GM21526 (cell line): ENCODE data around the gene PMVK.

Experiments
- ATAC-seq: cut with Tn5 transposase; IDR thresholded peaks from one replicate; pipeline ENCODE4 v1.9.1; 2021; ENCODE audit warnings: moderate library complexity; ENCODE audit not compliant: unreplicated experiment, low FRiP score

PMVK gene

GRCh38 chr1:154883919-154884868, 52.3 kb downstream of the PMVK start:
- ATAC-seq, result no peak

DNA sequence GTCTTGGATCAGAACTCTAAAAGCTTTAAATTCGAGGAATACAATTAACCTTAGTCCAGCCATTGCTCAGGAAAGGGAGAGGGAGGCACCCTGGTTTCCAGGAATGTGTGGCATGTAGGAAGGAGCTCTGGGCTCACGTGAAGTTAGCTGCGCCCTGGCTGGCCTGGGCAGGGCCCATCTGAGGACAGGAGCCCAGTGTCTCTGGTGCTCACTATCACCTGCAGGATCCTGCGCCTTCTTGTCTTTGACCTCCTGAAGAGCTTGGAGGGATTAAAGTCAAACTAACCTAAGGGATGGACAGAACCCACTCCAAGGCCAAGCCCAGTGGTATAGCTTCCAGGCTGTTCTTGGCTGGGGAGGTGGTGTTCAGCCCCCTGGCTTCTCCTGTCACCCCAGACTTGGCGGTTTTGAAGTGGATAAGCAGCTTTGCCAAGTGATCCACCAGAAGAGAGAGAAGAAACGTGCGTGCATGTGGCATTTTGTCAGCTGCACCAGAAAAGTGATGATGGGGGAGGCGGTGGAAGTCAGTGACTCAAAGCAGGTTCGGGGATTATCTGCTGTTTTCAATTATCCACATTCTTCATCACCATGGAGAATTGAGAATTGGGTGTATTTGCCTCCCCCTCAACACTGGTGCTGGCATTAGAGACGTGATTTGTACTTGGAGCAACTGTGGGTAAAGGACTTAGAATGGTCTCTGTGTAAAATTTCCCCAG, 54.5 kb downstream of the PMVK start:
- ATAC-seq, result no peak

DNA sequence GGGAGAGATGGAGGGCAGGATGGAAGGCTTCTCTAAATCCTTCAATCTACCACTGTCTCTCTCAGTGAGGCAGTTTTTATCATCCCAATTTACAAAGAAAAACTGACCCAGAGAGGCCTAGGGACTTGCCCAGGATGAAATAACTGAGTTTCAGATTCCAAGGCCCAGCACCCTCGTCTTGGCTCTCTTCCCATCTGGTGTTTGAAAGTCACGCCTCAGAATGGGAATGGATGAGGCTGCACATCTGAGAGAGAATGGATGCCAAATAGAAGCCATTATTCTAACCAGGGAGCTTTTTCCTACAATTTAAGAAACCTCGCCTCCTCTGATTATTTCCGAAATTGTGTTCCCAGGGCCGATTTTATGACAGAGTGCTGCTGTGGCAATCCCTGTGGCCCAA, 55.8 kb downstream of the PMVK start:
- ATAC-seq, result no peak

- ATAC-seq, result no peak
These were observed 57.5 kb downstream of the PMVK start for GRCh38 chr1:154879038-154879421.

- ATAC-seq, result no peak
These were observed 58.0 kb downstream of the PMVK start for GRCh38 chr1:154878371-154879037.

- no peak for ATAC-seq
These were observed 59.0 kb downstream of the PMVK start for GRCh38 chr1:154877370-154877974.

GRCh38 chr1:154876842-154877369, 59.6 kb downstream of the PMVK start:
- ATAC-seq, result no peak
